WTC11 (cell line): Measurements from ENCODE around the gene RIMKLB. TPM values are rescaled to one million over a fixed set of nuclear protein-coding genes. Genes with fewer than 3 reads are reported as not detected.

Source experiments
- ATAC-seq: fragments of 200-7000 bp; cut with Tn5 transposase; 2 replicates; pipeline ENCODE4 v1.10.0; 2021; ENCODE audit warnings: mild to moderate bottlenecking, moderate library complexity
- CTCF ChIA-PET: fragments of 300-600 bp; sonication (Branson Sonifier 250); formaldehyde crosslinking; loops from one replicate; lab custom pipeline; 2021; ENCODE audit warnings: antibody characterized with exemption; lab: Charles Lee
- POLR2A ChIA-PET: fragments of 350-600 bp; sonication (Branson Sonifier 250); formaldehyde crosslinking; loops from one replicate; lab custom pipeline; 2021; ENCODE audit warnings: antibody characterized with exemption; lab: Charles Lee
- DNase-seq: peaks from one replicate; pipeline ENCODE4 v3.0.0; 2021; ENCODE audit warnings: low spot score
- H3K27ac Mint-ChIP-seq: 2 replicates; pipeline ENCODE4 v1.8.0; 2021; ENCODE audit warnings: mixed read lengths
- H3K27me3 Mint-ChIP-seq: 2 replicates; pipeline ENCODE4 v1.8.0; 2021; ENCODE audit warnings: low read depth, mild to moderate bottlenecking, moderate library complexity, mixed read lengths
- H3K36me3 Mint-ChIP-seq: 2 replicates; pipeline ENCODE4 v1.8.0; 2021; ENCODE audit warnings: mixed read lengths
- H3K4me1 Mint-ChIP-seq: 2 replicates; pipeline ENCODE4 v1.8.0; 2022; ENCODE audit warnings: mixed read lengths
- H3K4me3 Mint-ChIP-seq: 2 replicates; pipeline ENCODE4 v1.8.0; 2021; ENCODE audit warnings: mild to moderate bottlenecking, moderate library complexity, mixed read lengths
- H3K9me3 Mint-ChIP-seq: 2 replicates; pipeline ENCODE4 v1.8.0; 2021; ENCODE audit warnings: mixed read lengths
- CBFB ChIP-seq: sonication (generic); formaldehyde crosslinking; IDR thresholded peaks from 2 replicates; pipeline ENCODE4 v1.8.1; 2022; ENCODE audit warnings: mild to moderate bottlenecking, low read depth, missing genetic modification reagents
- CREB1 ChIP-seq: sonication (generic); formaldehyde crosslinking; IDR thresholded peaks from 2 replicates; pipeline ENCODE4 v1.8.0; 2023; ENCODE audit warnings: mild to moderate bottlenecking, missing genetic modification reagents
- FOXK1 ChIP-seq: sonication (generic); formaldehyde crosslinking; IDR thresholded peaks from 2 replicates; pipeline ENCODE4 v1.8.0; 2022; ENCODE audit warnings: mild to moderate bottlenecking, moderate library complexity, missing genetic modification reagents
- GRHL2 ChIP-seq: fragments of 250-450 bp; sonication (Bioruptor Pico); IDR thresholded peaks from 2 replicates; pipeline ENCODE4 v1.8.0; 2022; ENCODE audit warnings: mild to moderate bottlenecking, moderate library complexity; ENCODE audit not compliant: insufficient replicate concordance, severe bottlenecking
- JAZF1 ChIP-seq: fragments of 250-450 bp; sonication (Bioruptor Pico); IDR thresholded peaks from 2 replicates; pipeline ENCODE4 v1.9.0; 2021; ENCODE audit warnings: moderate library complexity, mild to moderate bottlenecking, inconsistent platforms
- KAT7 ChIP-seq: sonication (generic); formaldehyde crosslinking; IDR thresholded peaks from 2 replicates; pipeline ENCODE4 v1.8.1; 2023; ENCODE audit warnings: missing genetic modification reagents, mild to moderate bottlenecking, borderline replicate concordance
- NFYB ChIP-seq: sonication (generic); formaldehyde crosslinking; conservative IDR thresholded peaks from 2 replicates; pipeline ENCODE4 v1.8.0; 2022; ENCODE audit warnings: low read depth, missing genetic modification reagents
- NR1H2 ChIP-seq: sonication (generic); formaldehyde crosslinking; IDR thresholded peaks from 2 replicates; pipeline ENCODE4 v1.9.0; 2021; ENCODE audit warnings: mild to moderate bottlenecking, moderate library complexity, missing genetic modification reagents
- NR2C2 ChIP-seq: sonication (generic); formaldehyde crosslinking; IDR thresholded peaks from 2 replicates; pipeline ENCODE4 v1.8.0; 2022; ENCODE audit warnings: mild to moderate bottlenecking, missing genetic modification reagents
- OVOL2 ChIP-seq: fragments of 250-450 bp; sonication (Bioruptor Pico); IDR thresholded peaks from 2 replicates; pipeline ENCODE4 v1.9.0; 2021; ENCODE audit warnings: mild to moderate bottlenecking, borderline replicate concordance
- RELA ChIP-seq: sonication (generic); formaldehyde crosslinking; IDR thresholded peaks from 2 replicates; pipeline ENCODE4 v1.8.1; 2022; ENCODE audit warnings: missing genetic modification reagents, mild to moderate bottlenecking, borderline replicate concordance
- TEAD1 ChIP-seq: sonication (generic); formaldehyde crosslinking; IDR thresholded peaks from 2 replicates; pipeline ENCODE4 v1.8.0; 2022; ENCODE audit warnings: mild to moderate bottlenecking, missing genetic modification reagents
- TP53 ChIP-seq: sonication (generic); formaldehyde crosslinking; IDR thresholded peaks from 2 replicates; pipeline ENCODE4 v1.8.1; 2023; ENCODE audit warnings: mild to moderate bottlenecking, missing genetic modification reagents
- ZBTB21 ChIP-seq: sonication (generic); formaldehyde crosslinking; IDR thresholded peaks from 2 replicates; pipeline ENCODE4 v1.8.1; 2023; ENCODE audit warnings: mild to moderate bottlenecking, missing genetic modification reagents, borderline replicate concordance
- ZNF219 ChIP-seq: sonication (generic); formaldehyde crosslinking; IDR thresholded peaks from 2 replicates; pipeline ENCODE4 v1.8.0; 2023; ENCODE audit warnings: missing genetic modification reagents, mild to moderate bottlenecking, borderline replicate concordance
- ZNF263 ChIP-seq: sonication (generic); formaldehyde crosslinking; IDR thresholded peaks from 2 replicates; pipeline ENCODE4 v1.8.1; 2022; ENCODE audit warnings: low read depth, mild to moderate bottlenecking, moderate library complexity, missing genetic modification reagents
- ZNF317 ChIP-seq: sonication (generic); formaldehyde crosslinking; IDR thresholded peaks from 2 replicates; pipeline ENCODE4 v1.8.1; 2023; ENCODE audit warnings: low read depth, mild to moderate bottlenecking, moderate library complexity, missing genetic modification reagents, borderline replicate concordance
- total RNA-seq: library from RNA; stranded (reverse); gene quantifications from 3 replicates; pipeline ENCODE4 v1.2.3, GENCODE V29; 2021
- TF ChIP-seq, protein P1 (sequence below): sonication (generic); formaldehyde crosslinking; IDR thresholded peaks from 2 replicates; pipeline ENCODE4 v1.8.0; 2022; ENCODE audit warnings: mild to moderate bottlenecking, missing genetic modification reagents
- TF ChIP-seq, protein P2 (sequence below): fragments of 250-450 bp; sonication (Bioruptor Pico); IDR thresholded peaks from 2 replicates; pipeline ENCODE4 v1.9.0; 2021; ENCODE audit warnings: mild to moderate bottlenecking
- TF ChIP-seq, protein P3 (sequence below): sonication (generic); formaldehyde crosslinking; IDR thresholded peaks from 2 replicates; pipeline ENCODE4 v1.8.1; 2022; ENCODE audit warnings: mild to moderate bottlenecking, missing genetic modification reagents, moderate library complexity, borderline replicate concordance
- TF ChIP-seq, protein P4 (sequence below): sonication (generic); formaldehyde crosslinking; IDR thresholded peaks from 2 replicates; pipeline ENCODE4 v1.8.1; 2022; ENCODE audit warnings: missing genetic modification reagents, borderline replicate concordance
- TF ChIP-seq, protein P5 (sequence below): fragments of 200-600 bp; IDR thresholded peaks from 2 replicates; pipeline ENCODE4 v1.8.0; 2022; ENCODE audit warnings: antibody characterized with exemption
- TF ChIP-seq, protein P6 (sequence below): sonication (generic); formaldehyde crosslinking; IDR thresholded peaks from 2 replicates; pipeline ENCODE4 v1.8.1; 2023; ENCODE audit warnings: mild to moderate bottlenecking, missing genetic modification reagents, moderate library complexity

The RIMKLB gene
- total RNA-seq, 1 experiment from 2014 or later = 106 TPM

DNA sequence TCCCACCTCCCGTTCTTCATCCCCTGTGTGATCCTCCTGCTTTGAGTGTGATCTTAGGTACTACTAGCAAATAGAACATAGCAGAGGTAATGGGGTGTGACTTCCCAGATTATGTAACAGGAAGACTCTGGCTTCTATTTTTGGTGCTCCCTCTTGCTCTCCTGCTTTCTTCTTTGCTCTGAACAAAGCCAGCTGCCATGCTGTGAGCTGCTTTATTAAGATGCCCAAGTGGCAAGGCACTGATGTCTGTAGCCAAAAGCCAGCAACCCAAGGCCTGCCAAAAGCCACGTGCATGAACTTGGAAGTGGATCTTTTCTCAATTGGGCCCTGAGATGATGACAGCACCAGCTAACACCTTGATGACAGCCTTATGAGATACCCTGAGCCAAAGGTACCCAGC lies 29.4 kb upstream of the RIMKLB start:
- H3K36me3 Mint-ChIP-seq = peaks cover 5% of the 10 kb centered on the region
- ChIA-PET CTCF (no interaction called here), POLR2A (no interaction called here)
- H3K4me1 Mint-ChIP-seq = no peaks in the 10 kb centered on the region
- H3K27me3 Mint-ChIP-seq = no peaks in the 10 kb centered on the region
- peaks cover 11% of the 10 kb centered on the region for H3K9me3 Mint-ChIP-seq
- ATAC-seq (no peak), DNase-seq (no peak)
- H3K27ac Mint-ChIP-seq = no peak overlapping the region
- no peak overlapping the region for H3K4me3 Mint-ChIP-seq
- TF ChIP-seq, protein P1, sequence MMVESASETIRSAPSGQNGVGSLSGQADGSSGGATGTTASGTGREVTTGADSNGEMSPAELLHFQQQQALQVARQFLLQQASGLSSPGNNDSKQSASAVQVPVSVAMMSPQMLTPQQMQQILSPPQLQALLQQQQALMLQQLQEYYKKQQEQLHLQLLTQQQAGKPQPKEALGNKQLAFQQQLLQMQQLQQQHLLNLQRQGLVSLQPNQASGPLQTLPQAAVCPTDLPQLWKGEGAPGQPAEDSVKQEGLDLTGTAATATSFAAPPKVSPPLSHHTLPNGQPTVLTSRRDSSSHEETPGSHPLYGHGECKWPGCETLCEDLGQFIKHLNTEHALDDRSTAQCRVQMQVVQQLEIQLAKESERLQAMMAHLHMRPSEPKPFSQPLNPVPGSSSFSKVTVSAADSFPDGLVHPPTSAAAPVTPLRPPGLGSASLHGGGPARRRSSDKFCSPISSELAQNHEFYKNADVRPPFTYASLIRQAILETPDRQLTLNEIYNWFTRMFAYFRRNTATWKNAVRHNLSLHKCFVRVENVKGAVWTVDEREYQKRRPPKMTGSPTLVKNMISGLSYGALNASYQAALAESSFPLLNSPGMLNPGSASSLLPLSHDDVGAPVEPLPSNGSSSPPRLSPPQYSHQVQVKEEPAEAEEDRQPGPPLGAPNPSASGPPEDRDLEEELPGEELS = no peak
- TF ChIP-seq TEAD1 (CRISPR knock-in tag) (no peak), ZNF317 (CRISPR knock-in tag) (no peak), NR2C2 (CRISPR knock-in tag) (no peak), NR1H2 (no peak), FOXK1 (CRISPR knock-in tag) (no peak), NFYB (CRISPR knock-in tag) (no peak)

DNA sequence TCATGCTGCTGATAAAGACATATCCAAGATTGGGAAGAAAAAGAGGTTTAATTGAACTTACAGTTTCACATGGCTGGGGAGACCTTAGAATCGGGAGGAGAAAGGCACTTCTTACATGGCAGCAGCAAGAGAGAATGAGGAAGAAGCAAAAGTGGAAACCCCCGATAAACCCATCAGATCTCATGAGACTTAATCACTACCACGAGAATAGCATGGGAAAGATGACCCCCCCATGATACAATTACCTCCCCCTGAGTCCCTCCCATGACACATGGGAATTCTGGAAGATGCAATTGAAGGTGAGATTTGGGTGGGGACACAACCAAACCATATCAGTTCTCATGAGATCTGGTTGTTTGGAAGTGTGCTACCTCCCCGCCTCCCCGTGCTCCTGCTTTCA lies 25.4 kb upstream of the RIMKLB start:
- ChIA-PET CTCF (no interaction called here), POLR2A (no interaction called here)
- DNase-seq (no peak), ATAC-seq (no peak)
- TF ChIP-seq, protein P2, sequence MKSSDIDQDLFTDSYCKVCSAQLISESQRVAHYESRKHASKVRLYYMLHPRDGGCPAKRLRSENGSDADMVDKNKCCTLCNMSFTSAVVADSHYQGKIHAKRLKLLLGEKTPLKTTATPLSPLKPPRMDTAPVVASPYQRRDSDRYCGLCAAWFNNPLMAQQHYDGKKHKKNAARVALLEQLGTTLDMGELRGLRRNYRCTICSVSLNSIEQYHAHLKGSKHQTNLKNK = no peak
- TF ChIP-seq, protein P1 = no peak
- no peak for TF ChIP-seq JAZF1
- no peak for TF ChIP-seq ZNF263 (CRISPR knock-in tag)
- TF ChIP-seq, protein P3, sequence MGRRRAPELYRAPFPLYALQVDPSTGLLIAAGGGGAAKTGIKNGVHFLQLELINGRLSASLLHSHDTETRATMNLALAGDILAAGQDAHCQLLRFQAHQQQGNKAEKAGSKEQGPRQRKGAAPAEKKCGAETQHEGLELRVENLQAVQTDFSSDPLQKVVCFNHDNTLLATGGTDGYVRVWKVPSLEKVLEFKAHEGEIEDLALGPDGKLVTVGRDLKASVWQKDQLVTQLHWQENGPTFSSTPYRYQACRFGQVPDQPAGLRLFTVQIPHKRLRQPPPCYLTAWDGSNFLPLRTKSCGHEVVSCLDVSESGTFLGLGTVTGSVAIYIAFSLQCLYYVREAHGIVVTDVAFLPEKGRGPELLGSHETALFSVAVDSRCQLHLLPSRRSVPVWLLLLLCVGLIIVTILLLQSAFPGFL (CRISPR knock-in tag) = no peak
- Mint-ChIP-seq H3K36me3 (peaks cover 5% of the 10 kb centered on the region), H3K27ac (no peak overlapping the region), H3K27me3 (no peaks in the 10 kb centered on the region), H3K9me3 (peaks cover 11% of the 10 kb centered on the region), H3K4me3 (no peak overlapping the region), H3K4me1 (peaks cover 9% of the 10 kb centered on the region)

DNA sequence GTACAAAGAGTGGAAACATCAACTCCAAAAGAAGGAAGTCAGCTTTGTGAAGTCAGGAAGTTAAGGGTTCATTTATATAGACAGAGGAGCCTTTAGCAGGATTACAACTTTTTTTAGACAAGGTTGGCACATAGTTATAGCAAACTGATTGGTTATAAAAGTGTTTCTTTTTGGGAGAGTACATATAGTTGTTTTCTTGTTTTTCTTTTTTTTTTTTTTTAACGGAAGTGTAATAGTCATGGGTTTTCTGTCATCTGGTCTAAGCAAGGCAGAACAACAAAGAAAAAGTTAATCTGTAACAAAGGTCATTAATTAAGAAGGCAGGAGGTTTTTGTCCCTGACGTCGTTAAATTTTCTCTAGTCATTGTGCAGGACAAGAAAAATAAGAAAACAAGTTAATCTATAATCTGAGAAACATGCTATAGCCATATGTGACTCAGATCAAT lies 22.2 kb upstream of the RIMKLB start:
- peaks cover 13% of the 10 kb centered on the region for H3K4me1 Mint-ChIP-seq
- no peaks in the 10 kb centered on the region for H3K36me3 Mint-ChIP-seq
- ATAC-seq (no peak), DNase-seq (no peak)
- CTCF ChIA-PET = interaction anchor here (0.6 to 2.8 kb wide), 4 partner anchors 131 to 185 kb away, joined by 3 to 11 read pairs (median 7); no protein-coding TSS in a partner anchor
- no peak overlapping the region for H3K27ac Mint-ChIP-seq
- H3K27me3 Mint-ChIP-seq = no peaks in the 10 kb centered on the region
- H3K9me3 Mint-ChIP-seq = peaks cover 5% of the 10 kb centered on the region
- no peak overlapping the region for H3K4me3 Mint-ChIP-seq
- POLR2A ChIA-PET = no interaction called here
- no peak for TF ChIP-seq ZNF219 (CRISPR knock-in tag)
- TF ChIP-seq TEAD1 (CRISPR knock-in tag) = no peak
- TF ChIP-seq, protein P4, sequence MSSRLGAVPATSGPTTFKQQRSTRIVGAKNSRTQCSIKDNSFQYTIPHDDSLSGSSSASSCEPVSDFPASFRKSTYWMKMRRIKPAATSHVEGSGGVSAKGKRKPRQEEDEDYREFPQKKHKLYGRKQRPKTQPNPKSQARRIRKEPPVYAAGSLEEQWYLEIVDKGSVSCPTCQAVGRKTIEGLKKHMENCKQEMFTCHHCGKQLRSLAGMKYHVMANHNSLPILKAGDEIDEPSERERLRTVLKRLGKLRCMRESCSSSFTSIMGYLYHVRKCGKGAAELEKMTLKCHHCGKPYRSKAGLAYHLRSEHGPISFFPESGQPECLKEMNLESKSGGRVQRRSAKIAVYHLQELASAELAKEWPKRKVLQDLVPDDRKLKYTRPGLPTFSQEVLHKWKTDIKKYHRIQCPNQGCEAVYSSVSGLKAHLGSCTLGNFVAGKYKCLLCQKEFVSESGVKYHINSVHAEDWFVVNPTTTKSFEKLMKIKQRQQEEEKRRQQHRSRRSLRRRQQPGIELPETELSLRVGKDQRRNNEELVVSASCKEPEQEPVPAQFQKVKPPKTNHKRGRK (CRISPR knock-in tag) = no peak
- TF ChIP-seq RELA (CRISPR knock-in tag) = no peak
- no peak for TF ChIP-seq CREB1 (CRISPR knock-in tag)
- no peak for TF ChIP-seq GRHL2 (CRISPR knock-in tag)
- no peak for TF ChIP-seq CBFB (CRISPR knock-in tag)
- TF ChIP-seq KAT7 (CRISPR knock-in tag) = no peak
- no peak for TF ChIP-seq OVOL2 (CRISPR knock-in tag)
- TF ChIP-seq ZBTB21 (CRISPR knock-in tag) = no peak
- no peak for TF ChIP-seq TP53 (CRISPR knock-in tag)
- TF ChIP-seq, protein P5, sequence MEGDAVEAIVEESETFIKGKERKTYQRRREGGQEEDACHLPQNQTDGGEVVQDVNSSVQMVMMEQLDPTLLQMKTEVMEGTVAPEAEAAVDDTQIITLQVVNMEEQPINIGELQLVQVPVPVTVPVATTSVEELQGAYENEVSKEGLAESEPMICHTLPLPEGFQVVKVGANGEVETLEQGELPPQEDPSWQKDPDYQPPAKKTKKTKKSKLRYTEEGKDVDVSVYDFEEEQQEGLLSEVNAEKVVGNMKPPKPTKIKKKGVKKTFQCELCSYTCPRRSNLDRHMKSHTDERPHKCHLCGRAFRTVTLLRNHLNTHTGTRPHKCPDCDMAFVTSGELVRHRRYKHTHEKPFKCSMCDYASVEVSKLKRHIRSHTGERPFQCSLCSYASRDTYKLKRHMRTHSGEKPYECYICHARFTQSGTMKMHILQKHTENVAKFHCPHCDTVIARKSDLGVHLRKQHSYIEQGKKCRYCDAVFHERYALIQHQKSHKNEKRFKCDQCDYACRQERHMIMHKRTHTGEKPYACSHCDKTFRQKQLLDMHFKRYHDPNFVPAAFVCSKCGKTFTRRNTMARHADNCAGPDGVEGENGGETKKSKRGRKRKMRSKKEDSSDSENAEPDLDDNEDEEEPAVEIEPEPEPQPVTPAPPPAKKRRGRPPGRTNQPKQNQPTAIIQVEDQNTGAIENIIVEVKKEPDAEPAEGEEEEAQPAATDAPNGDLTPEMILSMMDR = no peak
- TF ChIP-seq, protein P6, sequence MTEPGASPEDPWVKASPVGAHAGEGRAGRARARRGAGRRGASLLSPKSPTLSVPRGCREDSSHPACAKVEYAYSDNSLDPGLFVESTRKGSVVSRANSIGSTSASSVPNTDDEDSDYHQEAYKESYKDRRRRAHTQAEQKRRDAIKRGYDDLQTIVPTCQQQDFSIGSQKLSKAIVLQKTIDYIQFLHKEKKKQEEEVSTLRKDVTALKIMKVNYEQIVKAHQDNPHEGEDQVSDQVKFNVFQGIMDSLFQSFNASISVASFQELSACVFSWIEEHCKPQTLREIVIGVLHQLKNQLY (CRISPR knock-in tag) = no peak
